ENCODE measurements around the gene FAM149A. TPM values are rescaled to one million over a fixed set of nuclear protein-coding genes. Genes with fewer than 3 reads are reported as not detected.

FAM149A gene
- total and polyA plus RNA-seq, 10 of the 15 experiments (the other 5 are each of a cell fraction or from before 2014, with no cell fraction given), result 0.38 to 1.9 (median 0.99) TPM

- no peak for TF ChIP-seq BHLHE40 (IDR thresholded peaks at IDR 0.05; ENCODE audit: borderline replicate concordance in 1 of 2, low read depth in 2 of 2, low read length in 1 of 2)
Observed at GRCh38 chr4:186167605-186168004, 63.1 kb downstream of the FAM149A start (continued).

DNA sequence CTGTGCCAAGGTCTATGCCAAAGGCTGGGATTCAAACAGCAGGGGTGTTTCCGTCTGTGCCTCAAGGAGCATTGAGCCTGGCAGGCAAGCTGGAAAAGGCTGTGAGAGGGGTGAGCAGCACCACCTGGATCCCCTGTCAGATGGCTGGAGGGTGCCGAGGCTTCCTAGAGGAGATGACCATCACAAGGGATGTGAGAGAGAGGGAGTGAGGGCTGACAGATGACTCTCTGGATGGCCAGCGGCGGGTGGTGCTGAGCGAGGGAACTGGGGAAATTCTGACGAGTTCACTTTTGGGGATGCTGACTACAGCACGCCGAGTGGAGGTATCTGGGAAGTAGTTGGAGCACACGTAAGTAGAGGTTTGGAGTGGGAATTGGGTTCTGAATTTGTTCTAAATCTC, 64.2 kb downstream of the FAM149A start:
- SMC1A ChIA-PET (ENCODE audit: uncharacterized antibody, unreplicated experiment), result no interaction called here
- no peaks in the 10 kb centered on the region for H4K20me1 ChIP-seq (ENCODE audit: control insufficient read depth, insufficient read depth)
- no peak overlapping the region for H3K9ac ChIP-seq (ENCODE audit: control insufficient read depth, insufficient read depth, low read length)
- ATAC-seq (no peak), DNase-seq (ENCODE audit: low read depth, low spot score) (no peak), FAIRE-seq (no peak)
- no peak overlapping the region for H2AFZ ChIP-seq (ENCODE audit: control insufficient read depth, low read depth, low read length)
- no peak overlapping the region for H3K4me3 ChIP-seq
- no peaks in the 10 kb centered on the region for H3K79me2 ChIP-seq (ENCODE audit: control insufficient read depth, insufficient read depth, low read length)
- no peaks in the 10 kb centered on the region for H3K9me3 ChIP-seq (replicated peaks; ENCODE audit: control insufficient read depth, insufficient read depth, low read length)
- no peaks in the 10 kb centered on the region; a peak in 1 of 4 replicates for H3K27me3 ChIP-seq (replicated peaks in 1 of 2; ENCODE audit: control insufficient read depth in 2 of 2, insufficient read depth in 2 of 2, low read length in 1 of 2)
- TF ChIP-seq BMI1 (IDR thresholded peaks at IDR 0.05; ENCODE audit: borderline replicate concordance), result no peak
- no peak for TF ChIP-seq SRF (IDR thresholded peaks at IDR 0.05; ENCODE audit: low read depth in 2 of 2, low read length in 2 of 2)
- no peak for TF ChIP-seq ZBED1 (IDR thresholded peaks at IDR 0.05; ENCODE audit: borderline replicate concordance)
- no peak for TF ChIP-seq ESRRA (IDR thresholded peaks at IDR 0.05; ENCODE audit: low read length)
- no peak for TF ChIP-seq BHLHE40 (IDR thresholded peaks at IDR 0.05; ENCODE audit: borderline replicate concordance in 1 of 2, low read depth in 2 of 2, low read length in 1 of 2)
- TF ChIP-seq IRF3 (IDR thresholded peaks at IDR 0.05), result no peak
- TF ChIP-seq NFIC (IDR thresholded peaks at IDR 0.05; ENCODE audit: low read depth, low read length), result no peak
- no peak for TF ChIP-seq FOXK2 (IDR thresholded peaks at IDR 0.05)
- no peak for TF ChIP-seq NR2F1 (conservative IDR thresholded peaks at IDR 0.05)
- no peak for TF ChIP-seq POU2F2 (IDR thresholded peaks at IDR 0.05; ENCODE audit: borderline replicate concordance, low read depth, low read length)
- TF ChIP-seq POLR2AphosphoS2 (IDR thresholded peaks at IDR 0.05; ENCODE audit: low read depth, low read length), result no peak
- TF ChIP-seq RUNX3 (IDR thresholded peaks at IDR 0.05; ENCODE audit: low read length), result no peak
- no peak for TF ChIP-seq IKZF1 (conservative IDR thresholded peaks at IDR 0.05)
- TF ChIP-seq PML (IDR thresholded peaks at IDR 0.05; ENCODE audit: low read length), result no peak
- TF ChIP-seq, protein P1, sequence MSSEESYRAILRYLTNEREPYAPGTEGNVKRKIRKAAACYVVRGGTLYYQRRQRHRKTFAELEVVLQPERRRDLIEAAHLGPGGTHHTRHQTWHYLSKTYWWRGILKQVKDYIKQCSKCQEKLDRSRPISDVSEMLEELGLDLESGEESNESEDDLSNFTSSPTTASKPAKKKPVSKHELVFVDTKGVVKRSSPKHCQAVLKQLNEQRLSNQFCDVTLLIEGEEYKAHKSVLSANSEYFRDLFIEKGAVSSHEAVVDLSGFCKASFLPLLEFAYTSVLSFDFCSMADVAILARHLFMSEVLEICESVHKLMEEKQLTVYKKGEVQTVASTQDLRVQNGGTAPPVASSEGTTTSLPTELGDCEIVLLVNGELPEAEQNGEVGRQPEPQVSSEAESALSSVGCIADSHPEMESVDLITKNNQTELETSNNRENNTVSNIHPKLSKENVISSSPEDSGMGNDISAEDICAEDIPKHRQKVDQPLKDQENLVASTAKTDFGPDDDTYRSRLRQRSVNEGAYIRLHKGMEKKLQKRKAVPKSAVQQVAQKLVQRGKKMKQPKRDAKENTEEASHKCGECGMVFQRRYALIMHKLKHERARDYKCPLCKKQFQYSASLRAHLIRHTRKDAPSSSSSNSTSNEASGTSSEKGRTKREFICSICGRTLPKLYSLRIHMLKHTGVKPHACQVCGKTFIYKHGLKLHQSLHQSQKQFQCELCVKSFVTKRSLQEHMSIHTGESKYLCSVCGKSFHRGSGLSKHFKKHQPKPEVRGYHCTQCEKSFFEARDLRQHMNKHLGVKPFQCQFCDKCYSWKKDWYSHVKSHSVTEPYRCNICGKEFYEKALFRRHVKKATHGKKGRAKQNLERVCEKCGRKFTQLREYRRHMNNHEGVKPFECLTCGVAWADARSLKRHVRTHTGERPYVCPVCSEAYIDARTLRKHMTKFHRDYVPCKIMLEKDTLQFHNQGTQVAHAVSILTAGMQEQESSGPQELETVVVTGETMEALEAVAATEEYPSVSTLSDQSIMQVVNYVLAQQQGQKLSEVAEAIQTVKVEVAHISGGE (CRISPR knock-in tag; IDR thresholded peaks at IDR 0.05), result no peak
- no peak for TF ChIP-seq HDAC6 (IDR thresholded peaks at IDR 0.05; ENCODE audit: unreplicated experiment)
- TF ChIP-seq MTA3 (IDR thresholded peaks at IDR 0.05; ENCODE audit: borderline replicate concordance, low read length), result no peak
- no peak for TF ChIP-seq MTA2 (IDR thresholded peaks at IDR 0.05; ENCODE audit: low read depth)
- no peak for TF ChIP-seq RELA (IDR thresholded peaks at IDR 0.05; ENCODE audit: borderline replicate concordance, partially characterized antibody)
- no peak for TF ChIP-seq EED (IDR thresholded peaks at IDR 0.05; ENCODE audit: low read depth)
- POLR2A ChIA-PET, result no interaction called here
- 86% methylated on average over 9 of the region's 9 CpGs for WGBS (ENCODE audit: insufficient coverage, insufficient replicate concordance, low lambda C conversion rate, missing lambda C conversion rate)
- intact Hi-C loops (cut with micrococcal nuclease; ENCODE audit: unreplicated experiment) (no loop called here), in situ Hi-C loops (cut with MboI) (no loop called here)
- BruUV-seq (replicated peaks), result no TSS peak
- RAD21 ChIA-PET (ENCODE audit: unreplicated experiment), result no interaction called here
- H3K4me1 ChIP-seq (ENCODE audit: control insufficient read depth, insufficient read depth, low read length), result no peaks in the 10 kb centered on the region
- no peak overlapping the region for H3K4me2 ChIP-seq (ENCODE audit: control insufficient read depth, insufficient read depth)
- CTCF ChIA-PET, result interaction anchor here (0.9 kb wide), 1 partner anchor 9 kb away, joined by 3 read pairs; no protein-coding TSS in a partner anchor
- H3K36me3 ChIP-seq (ENCODE audit: control insufficient read depth in 2 of 2, insufficient read depth in 2 of 2, low read length in 1 of 2), result no peaks in the 10 kb centered on the region
- no peak overlapping the region for H3K27ac ChIP-seq (ENCODE audit: control insufficient read depth, insufficient read depth)

Data from GM12878 (cell line).